ENCODE measurements around the gene MRI1. TPM values are rescaled to one million over a fixed set of nuclear protein-coding genes. Genes with fewer than 3 reads are reported as not detected.
A peak's percentile ranks its signal among the peaks of the same experiment; 100 is the strongest.
"Not testable (repeated sequence)": the region's sequence is repeated elsewhere in the genome, so short reads cannot be mapped to it uniquely, and the experiment has no call there.

MRI1 gene
- 16.4 TPM for total RNA-seq

- DNase-seq = peak; percentile 69
Measured at GRCh38 chr19:13764101-13764807, at the start of gene MRI1. Gene MRI1, plus strand, starts transcription at chr19:13764522. Its CDS starts 67 bp downstream, at chr19:13764589.

DNA sequence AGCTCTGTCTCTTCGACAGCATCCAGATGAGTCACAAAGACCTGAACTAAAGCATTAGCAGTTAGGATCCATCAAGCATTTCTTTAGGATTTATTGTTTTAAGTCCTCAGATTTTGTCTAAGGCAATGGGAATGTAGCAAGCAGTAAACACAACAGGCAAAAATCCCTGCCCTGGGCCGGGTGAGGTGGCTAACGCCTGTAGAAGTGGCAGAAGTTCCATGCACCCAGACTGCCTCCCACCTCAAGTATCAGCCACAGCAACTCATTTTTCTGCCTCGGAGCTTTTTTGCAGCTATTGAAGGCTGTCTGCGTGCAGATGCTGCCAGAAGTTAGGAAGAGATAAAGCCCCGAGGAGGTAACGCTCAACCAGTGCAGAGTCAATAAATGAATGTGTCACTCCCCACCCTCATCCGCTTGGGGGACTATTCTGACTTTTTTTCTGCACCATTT lies 47.1 kb upstream of the MRI1 start:
- DNase-seq = no peak

GRCh38 chr19:13718733-13719132 lies 45.6 kb upstream of the MRI1 start:
- DNase-seq = peak; percentile 38

DNA sequence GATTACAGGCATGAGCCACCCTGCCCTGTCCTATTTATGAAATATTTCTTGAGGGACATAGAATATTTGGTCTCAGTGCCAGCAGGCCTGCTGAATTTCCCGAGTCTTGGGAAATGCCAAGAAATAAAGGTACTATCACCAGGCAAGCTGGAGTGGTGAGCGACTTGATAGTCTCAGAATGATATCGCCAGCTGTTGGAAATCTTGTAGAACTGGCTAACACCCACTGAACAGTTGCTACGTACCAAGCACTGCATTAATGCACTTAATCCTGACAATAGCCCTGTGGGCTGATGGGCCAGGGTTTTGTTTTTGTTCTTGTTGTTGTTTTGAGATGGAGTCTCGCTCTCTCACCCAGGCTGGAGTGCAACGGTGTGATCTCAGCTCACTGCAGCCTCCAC lies 42.2 kb upstream of the MRI1 start:
- DNase-seq = no peak

- DNase-seq = no peak
Measured at GRCh38 chr19:13723206-13723605, 41.1 kb upstream of the MRI1 start.

- no peak for DNase-seq
Measured at GRCh38 chr19:13726323-13726722, 38.0 kb upstream of the MRI1 start.

DNA sequence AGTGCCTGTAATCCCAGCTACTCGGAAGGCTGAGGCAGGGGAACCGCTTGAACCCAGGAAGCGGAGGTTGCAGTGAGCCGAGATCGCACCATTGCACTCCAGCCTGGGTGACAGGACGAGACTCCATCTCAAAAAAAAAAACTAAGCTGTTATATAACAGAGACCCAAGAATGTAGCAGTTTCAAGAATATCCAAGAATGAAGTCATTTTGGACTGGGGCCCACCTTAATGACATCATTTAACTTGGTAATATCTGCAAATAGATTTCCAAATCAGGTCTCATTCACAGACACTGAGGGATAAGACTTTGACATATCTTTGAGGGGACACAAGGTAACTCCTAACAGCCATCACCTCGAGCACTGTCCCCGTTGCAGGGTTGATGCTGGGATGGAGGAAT lies 36.5 kb upstream of the MRI1 start:
- no peak for DNase-seq

GRCh38 chr19:13729859-13730258 lies 34.5 kb upstream of the MRI1 start:
- no peak for DNase-seq

DNA sequence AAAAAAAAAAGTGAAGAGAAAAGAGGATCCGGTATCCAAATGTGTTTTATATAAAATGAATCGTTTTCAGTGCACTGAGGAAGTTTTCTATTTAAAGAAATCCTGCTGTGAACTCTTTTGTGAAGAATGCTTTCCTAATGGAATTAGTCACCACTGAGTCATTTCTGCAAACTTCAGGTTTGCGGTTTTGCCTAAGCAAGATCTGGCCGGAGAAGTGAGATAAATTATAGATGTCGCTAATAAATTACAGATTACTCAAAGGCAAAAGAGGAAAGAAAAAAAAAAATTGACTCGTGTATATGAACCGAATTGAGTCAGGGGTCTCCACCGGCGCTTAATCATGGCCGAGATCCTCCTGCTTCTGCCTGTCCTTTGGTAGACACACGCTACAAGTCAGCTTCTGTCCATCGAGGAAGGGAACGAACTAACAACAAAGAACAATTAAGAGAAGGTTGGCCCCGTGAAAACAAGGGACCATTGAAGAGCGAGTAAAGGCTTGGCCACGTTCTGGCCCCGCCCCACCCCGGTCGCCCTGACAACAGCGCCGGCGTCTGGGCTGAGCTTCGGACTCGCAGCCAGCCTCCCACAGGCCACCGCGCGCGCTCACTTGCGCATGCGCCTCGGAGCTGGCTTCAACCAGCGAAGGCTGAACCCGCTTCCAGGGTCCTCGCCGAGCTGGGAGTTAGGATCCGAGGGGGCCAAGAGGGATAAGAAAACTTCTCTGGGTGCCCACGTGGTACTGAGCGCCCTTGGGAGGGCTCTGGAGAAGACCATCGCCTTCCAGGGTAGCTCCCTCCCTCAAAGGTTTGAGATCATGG lies 33.0 kb upstream of the MRI1 start:
- peak; percentile 92 for DNase-seq

DNA sequence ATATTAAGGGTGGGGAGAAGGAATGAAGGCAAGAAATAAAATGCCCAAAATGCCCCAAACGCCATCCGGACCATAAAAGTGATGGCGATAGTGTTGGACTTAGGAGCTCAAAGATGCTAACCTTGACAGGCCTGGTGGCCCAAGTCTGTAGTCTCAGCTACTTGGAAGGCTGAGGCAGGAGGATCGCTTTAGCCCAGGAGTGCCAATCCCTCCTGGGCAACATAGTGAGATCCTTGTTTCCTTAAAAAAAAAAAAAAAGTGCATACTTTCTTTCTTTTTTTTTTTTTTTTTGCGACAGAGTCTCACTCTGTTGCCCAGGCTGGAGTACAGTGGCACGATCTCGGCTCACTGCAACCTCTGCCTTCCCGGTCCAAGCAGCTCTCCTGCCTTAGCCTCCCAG lies 32.0 kb upstream of the MRI1 start:
- no peak for DNase-seq

GRCh38 chr19:13734751-13735150 lies 29.6 kb upstream of the MRI1 start:
- DNase-seq = no peak

- no peak for DNase-seq
Measured at GRCh38 chr19:13738073-13738472, 26.2 kb upstream of the MRI1 start.

DNA sequence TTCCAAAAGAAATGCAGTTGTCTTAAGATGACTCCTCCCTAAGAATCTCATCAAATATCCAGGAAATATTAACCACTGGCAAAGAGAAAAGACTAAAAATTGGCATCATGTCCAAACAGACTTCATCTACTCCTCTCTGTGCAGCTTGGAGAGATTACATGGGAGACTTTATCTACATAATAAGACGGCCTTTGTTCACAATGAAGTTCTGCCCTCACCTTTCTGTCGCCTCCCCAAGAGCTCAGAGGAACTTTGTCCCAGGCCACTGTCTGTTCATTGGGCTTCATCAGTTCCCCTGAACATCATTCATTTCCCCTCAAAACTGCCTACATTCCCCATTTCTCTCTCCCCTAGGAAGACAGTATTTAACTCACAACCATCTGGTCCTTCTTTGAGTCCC lies 22.4 kb upstream of the MRI1 start:
- DNase-seq = no peak

DNA sequence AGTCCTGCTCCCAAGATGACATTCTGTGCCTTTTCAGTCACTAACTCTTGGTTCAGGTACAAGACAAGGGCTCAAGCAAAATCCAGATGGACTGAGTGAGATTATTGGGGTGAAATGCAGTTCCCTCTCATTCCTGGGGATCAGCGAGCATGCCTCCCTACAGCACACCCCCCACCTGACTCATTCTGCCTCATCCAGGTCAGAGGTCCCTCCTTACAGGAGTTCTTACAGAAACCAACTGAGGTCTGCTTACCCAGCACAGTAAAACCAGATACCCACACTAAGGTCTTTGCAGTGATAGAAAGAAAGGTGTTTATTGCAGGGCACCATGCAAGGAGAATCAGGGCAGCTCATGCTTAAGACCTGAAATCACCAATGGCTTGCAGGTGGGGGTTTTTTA lies 21.6 kb upstream of the MRI1 start:
- no peak for DNase-seq

DNA sequence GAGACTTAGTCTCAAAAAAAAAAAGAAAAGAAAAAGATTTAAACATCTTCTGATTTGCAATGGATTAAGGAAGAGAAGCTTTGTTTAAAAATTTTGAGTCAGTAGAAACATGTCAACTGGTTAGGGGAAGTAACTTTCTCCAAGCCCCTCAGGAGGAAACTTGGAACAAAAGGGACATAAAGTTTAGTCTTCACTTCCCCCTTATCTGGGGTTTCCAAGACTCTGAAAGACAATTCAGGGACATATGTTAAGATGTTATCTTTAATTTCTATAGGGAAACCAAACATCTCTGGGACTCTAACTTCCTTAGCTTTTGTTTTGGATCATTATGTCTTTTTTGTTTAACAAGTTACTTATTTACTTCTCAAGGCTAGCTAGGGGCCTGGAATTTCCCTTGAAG lies 20.1 kb upstream of the MRI1 start:
- DNase-seq = no peak

DNA sequence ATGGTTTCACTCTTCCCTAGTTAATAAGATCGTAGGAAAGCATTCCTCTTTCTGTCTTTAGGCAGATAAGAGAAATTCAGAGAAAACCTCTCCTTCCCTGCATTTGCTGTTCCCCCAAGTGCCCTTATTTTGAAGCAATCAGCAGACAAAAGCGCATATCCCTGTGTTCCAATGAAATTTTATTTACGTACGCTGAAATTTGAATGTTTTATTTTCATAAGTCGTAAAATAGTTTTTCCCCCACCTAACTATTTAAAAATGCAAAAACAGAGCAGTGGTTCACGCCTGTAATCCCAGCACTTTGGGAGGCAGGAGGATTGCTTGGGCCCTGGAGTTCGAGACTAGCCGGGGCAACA lies 17.2 kb upstream of the MRI1 start:
- no peak for DNase-seq

DNA sequence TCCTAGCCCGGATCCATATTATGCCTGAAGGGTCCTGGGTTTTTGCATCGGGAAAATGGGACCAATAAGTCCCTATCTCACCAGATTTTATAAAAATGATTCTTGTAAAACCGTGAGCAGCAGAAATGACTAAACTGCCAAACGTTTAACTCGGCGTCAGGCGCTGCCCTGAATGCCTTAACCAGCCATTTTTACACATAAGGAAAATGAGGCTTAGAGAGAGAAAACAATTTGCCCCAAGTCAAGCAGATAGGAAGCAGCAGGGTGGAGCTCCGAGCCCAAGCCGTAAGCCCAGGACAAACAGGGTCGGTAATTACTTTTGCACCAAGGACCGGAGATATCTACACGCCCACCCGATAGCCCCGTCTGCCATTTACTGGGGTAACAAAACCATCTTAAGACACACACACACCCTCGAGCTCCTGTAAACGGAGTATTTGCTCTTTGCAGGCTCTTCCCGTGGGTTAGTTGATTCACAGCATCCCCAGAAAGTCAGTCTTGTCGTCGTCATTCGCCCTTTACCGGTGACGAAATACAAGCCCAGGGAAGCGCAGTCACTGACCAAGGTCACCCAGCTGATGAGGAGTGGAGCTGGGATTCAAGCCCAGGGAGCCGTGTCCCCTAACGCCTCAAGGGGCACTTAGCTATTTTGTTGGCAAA lies 16.0 kb upstream of the MRI1 start:
- DNase-seq = no peak

DNA sequence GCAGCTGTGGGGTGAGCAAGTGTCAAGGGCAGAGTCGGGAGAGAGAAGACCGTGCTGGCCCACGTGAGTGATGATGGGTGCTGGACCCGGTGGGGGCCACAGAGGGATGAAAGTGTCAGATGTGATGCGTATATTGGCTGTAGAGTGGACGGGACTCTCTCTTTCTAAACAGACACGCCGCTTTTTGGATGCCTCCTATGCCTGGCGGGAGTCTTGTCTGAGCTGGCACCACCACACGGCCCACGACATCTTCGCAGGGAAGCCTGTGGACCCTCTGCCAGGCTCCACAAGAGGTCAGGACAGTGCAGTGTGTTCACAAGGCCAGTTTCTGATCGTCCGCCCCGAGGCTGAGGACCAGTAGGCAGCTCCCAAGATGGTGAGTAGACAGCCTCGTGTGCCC lies 12.9 kb upstream of the MRI1 start:
- DNase-seq = no peak

DNA sequence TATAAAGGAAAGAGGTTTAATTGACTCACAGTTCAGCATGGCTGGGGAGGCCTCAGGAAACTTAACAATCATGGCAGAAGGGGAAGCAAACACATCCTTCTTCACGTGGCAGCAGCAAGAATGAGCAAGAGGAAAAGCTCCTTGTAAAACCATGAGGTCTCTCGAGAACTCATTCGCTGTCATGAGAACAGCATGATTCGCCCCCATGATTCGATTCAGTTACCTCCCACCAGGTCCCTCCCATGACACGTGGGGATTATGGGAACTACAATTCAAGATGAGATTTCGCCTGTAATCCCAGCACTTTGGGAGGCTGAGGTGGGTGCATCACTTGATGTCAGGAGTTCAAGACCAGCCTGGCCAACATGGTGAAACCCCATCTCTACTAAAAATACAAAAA lies 10.7 kb upstream of the MRI1 start:
- DNase-seq = not testable (repeated sequence)

GRCh38 chr19:13756210-13756609 lies 8.1 kb upstream of the MRI1 start:
- DNase-seq = no peak

DNA sequence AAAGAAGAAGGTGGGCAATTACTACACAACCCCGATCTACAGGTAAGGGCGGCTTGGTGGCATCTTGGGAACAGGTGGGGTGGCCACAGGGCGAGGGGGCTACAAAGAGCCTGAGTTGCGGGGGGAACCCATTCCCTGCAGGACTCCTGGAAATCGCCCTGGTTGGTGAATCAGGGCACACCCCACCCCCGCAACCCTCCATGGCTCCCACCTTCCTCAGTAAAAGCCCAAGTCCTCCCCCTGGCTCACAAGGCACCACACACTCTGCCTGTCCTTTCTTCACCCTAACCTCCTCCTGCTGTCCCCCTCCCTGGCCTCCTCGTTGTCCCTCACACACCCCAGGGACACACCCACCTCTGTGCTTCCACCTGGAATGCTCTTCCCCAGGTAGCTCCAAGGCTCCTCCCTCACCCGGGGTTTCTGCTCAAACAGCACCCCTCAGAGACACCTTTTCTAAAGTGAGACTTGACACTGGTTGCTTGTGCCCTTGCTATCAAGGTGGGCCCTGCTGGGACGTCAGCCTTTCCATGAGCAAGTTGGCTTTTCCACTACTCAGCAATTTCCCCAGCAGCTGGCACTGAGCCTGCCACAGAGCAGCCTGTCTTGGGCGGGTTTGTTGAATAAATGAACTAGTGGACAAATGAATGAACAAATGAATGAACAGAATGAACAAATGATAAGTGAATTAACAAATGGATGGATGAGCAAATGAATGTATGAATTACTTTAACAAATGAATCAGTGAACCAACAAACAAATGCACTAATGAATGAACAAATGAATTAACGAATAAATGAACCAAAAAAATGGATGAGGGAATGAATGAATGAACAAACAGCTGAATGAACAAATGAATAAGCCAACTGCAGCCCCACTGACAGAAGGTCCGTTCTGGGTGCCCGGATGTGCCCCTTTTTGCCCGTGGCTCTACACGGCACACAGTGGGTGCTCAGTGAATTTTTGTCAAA lies 6.2 kb upstream of the MRI1 start:
- DNase-seq = no peak

DNA sequence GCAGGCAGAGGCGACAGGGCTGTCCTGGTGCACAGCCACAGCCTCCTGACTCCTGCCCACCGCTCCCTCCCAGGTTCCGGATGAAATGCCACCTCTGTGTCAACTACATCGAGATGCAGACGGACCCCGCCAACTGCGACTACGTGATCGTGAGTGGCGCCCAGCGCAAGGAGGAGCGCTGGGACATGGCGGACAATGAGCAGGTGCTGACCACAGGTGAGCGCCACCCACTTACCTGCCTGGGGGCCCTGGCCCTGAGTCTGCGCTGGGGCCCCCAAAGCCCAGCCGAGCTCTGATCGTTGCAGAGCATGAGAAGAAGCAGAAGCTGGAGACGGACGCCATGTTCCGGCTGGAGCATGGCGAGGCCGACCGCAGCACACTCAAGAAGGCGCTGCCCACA lies 5.5 kb upstream of the MRI1 start:
- DNase-seq = no peak
